HG03159 (cell line): ENCODE measurements around the gene VSIG4.

ENCODE experiments used
- ATAC-seq: cut with Tn5 transposase; IDR thresholded peaks from one replicate; pipeline ENCODE4 v1.9.1; 2021; ENCODE audit warnings: mild to moderate bottlenecking, moderate library complexity; ENCODE audit not compliant: unreplicated experiment

VSIG4 gene

DNA sequence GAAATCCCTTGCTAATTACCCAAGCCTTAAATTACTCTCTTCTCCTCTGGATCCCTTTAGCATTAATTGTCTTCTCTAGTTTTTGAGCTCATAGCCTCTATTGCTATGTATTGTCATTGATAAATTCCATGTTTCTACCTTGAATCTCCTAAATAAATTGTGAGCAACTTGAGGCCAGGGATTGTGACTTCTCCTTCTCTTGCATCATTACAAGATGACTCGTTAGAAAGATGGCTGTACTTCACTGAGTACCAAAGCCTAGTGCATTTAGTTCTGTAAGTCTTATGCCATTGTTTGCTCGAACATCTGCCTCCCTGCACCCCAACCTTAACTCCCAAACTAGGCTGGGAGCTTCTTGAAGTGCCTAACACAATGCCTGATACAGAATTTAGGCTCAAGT is 15.3 kb downstream of the VSIG4 start:
- ATAC-seq = no peak

DNA sequence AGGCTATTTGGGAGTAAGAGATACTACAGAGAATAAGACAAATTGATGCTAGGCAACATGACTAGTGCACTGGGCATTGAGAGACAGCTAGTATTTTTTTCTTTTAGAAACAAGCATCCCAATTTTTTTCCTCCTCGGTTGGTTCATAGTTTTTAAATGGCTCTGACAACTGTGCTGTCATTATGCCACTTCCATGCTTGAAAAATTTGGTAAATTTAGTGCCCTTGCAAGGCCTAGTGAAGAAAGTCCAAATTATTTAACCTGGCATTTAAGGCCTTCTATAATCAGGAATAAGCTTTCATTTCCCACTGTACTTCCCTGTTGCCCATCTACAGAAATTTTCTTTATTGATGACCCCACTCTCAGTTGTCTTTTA is 15.8 kb downstream of the VSIG4 start:
- no peak for ATAC-seq

DNA sequence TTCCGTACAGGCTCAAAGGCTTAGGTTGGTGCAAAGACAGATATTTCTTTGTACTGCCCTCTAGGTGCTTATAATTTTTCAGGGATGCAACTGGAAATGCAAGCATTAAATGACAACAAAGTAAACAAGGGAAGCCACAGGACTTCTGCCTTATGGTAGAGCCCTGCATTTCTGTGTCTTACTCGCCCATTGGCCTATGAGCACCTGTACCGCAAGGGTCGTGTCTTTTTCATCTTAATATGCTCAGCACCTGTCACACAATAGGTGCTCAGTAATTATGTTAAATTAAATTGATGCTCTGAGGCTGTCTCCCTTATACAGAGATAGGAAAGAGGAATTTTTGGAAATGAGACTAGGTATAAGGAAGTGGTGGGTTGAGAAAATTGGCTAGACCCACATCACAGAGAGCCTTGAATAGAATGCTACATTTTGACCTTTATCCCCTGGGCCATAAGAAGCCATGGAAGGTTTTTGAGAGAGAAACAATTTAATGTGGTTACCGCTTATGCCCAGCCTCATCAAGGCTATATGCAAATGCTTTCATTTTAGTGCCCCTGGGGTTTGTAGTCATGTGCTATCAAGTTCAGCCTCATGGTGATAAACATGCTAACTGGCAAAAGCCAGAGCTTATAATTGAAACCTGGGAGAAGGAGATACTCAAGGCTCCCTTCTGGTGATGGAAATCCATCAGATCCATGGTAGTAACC is 16.3 kb downstream of the VSIG4 start:
- ATAC-seq = no peak

GRCh38 chrX:66022632-66023384 is 17.1 kb downstream of the VSIG4 start:
- no peak for ATAC-seq

DNA sequence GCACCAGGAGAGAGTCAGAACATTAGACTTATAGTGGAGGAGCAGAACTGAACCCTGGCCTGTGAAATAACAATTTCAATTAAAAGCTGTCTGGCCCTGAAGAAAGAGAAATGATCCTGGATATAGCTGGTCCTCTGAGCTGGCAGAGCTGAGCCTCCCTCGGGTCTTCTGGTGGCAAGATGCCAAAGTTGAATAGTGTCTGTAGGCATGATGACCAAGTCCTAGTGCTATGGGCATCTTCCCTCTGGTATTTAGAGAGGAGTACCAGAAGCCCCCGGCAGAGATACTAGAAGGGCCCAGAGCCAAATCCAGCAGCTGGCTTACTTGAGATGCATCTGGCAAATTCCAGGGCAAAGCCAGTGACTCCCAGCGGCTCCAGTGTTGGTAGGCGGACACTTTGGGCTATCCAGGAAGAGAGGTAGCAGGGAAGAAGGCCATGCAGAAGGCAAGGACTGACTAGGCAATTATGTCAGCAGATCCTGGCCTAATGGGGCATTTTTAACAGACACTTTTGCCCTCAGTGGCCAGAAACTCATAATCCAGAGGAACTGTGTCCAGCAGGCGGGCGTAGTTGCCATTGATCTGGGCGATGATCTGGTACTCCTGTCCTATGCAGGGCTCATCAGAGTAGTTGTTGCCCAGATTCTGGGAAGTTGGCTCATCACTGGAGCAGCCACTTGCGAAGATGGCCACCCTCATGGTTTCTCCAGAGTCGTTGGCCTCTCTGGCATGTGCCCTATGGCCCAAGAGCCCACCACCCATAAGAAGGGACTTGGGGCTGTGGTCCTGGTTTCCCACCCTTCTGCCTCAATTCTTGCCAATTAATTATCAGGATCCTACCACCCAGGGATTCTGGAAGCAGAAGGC is 17.9 kb downstream of the VSIG4 start:
- no peak for ATAC-seq

DNA sequence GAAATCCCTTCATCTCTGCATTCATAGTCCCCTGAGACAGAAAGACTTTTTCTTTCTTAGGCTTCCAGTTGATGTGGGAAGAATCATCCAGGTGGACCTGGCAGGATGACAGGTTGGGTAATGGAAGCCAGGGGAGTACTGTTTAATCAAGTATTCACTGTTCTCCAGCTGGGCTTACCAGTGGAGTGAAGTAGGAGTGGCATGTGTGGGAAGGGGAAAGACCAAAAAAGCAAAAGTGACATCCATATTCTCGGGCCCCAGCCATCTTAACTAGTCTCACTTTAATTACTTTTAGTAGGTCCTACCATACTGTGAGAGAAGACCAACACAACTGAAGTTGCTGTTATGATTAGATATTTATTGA is 18.5 kb downstream of the VSIG4 start:
- ATAC-seq = no peak

- ATAC-seq = no peak
These were observed 19.1 kb downstream of the VSIG4 start for GRCh38 chrX:66020631-66021334.

- ATAC-seq = no peak
These were observed 19.9 kb downstream of the VSIG4 start for GRCh38 chrX:66019974-66020373.

DNA sequence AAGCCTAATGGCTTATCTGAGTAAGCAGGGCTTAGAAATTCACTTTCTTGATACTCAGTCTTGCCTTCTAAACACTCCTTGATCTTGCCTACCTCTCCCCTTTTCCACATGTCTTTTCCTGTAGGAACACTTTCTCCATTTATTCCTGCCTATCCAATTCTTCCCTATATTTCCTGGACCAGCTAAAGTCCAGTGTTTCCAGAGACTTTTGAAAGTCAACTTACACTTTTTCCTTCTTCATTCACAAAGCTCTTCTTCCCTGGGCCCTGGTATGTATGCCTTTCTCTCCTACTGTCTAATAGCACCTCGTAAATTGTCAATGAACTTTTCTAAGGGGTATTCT is 20.6 kb downstream of the VSIG4 start:
- no peak for ATAC-seq

DNA sequence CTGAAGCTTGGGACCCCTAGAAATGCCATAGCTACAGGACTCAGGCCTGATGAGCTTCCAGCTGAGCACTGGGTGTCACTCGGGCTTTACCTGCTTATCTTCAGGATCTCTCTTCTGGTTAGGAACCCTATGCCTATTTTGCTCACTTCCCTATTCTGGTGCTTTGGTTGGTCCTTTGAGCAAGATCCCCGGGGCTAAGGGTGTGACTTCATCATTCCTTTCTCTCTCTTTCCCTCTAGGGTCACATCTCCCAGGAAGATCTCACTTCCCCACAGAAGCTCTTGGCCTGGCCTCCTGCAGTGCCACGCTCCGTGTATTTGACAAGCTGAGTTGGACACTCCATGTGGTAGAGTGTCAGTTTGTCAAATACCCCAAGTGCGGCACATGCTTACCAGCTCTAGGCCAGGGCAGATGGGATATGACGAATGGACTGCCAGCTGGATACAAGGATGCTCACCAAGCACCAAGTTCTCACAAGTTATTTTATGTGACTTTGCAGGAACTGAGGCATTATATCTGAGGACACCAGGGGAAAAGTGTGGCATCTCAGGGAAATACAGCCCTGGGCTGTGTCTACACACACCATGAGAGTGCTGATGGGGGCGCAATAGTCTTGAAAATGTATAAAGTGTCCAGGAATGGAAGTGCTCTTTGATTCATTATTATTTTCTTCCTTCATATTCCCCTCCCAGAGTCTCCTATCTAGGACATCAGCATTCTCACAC is 21.1 kb downstream of the VSIG4 start:
- no peak for ATAC-seq

DNA sequence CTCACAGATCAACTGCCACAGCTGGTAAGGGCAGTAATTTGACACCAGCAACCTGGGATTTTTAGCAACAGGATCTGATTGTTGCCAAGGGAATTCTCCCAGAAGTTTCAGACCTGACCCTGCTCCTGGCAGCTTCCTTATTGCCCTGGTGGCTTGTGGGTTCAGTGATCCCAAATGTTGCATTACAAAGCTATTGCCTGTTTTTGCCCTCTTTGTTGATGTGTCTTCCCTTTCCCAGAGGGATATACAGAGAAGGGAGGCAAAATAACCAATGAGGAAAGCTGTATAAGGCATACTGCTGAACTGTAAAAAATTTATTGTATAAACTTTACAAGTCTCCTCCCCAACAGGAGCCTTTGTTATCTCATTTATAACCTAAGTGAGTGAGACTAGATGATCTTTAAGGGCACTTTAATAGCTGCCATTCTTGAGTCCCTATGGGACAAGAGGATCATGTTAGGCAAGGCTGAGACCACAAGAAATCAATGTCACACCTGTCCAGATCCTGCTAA is 22.2 kb downstream of the VSIG4 start:
- no peak for ATAC-seq

- ATAC-seq = no peak
These were observed 22.8 kb downstream of the VSIG4 start for GRCh38 chrX:66016905-66017658.

DNA sequence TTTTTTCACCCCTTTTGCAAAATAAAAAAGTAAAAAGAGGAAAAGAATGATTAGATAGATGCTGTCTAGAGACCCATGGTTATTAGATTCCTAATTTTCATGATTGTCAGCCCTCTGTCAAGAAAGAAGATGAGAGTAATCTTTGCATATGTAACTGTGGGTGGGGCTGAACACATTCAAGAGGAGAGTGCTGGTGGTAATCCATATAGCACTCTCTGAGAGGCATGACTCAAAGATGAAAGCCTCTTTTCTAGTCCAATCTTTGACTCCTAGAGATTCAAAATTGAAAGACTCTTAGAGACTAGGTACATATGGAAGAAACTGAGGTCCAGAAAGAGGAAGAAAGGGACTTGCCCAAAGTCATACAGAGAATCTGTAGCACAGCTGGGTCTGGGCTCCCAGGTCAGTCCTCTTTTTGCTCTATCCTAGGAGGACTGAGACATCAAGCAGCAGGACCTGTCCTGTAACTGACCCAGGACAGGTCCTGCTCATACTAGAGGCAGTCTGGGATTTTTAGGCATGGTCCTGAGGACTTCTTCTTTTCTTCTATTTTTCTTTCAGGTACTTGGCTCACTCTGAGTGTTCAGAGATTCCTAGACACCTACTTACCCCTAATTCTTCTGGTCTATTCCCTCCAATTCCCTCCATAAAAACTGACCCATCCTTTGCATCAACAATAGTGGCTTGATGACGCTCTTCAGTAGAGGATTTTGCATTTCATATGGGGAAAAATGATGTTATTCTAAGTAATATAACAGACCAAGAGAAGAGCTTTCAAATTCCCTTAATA is 23.8 kb downstream of the VSIG4 start:
- ATAC-seq = no peak

GRCh38 chrX:66015152-66015831 is 24.6 kb downstream of the VSIG4 start:
- ATAC-seq = peak; percentile 42

DNA sequence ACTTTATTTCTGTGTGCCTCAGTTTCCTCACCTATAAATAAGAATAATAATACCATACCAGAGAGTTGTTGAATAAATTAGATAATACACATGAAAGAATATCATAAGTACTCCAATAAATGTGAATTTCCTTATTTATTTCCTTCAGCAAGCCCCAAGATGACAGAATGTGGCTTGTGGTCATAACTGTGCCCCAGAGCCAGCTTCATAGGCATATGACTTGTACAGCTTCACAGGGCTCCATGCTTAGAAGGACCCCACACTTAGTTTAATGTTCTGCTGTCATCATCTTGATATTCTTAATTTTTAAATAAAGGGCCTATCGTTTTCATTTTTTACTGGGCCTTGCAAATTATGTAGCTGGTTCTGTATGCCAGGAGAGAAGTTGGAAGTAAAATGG is 25.3 kb downstream of the VSIG4 start:
- no peak for ATAC-seq

GRCh38 chrX:66014084-66014483 is 25.8 kb downstream of the VSIG4 start:
- no peak for ATAC-seq

DNA sequence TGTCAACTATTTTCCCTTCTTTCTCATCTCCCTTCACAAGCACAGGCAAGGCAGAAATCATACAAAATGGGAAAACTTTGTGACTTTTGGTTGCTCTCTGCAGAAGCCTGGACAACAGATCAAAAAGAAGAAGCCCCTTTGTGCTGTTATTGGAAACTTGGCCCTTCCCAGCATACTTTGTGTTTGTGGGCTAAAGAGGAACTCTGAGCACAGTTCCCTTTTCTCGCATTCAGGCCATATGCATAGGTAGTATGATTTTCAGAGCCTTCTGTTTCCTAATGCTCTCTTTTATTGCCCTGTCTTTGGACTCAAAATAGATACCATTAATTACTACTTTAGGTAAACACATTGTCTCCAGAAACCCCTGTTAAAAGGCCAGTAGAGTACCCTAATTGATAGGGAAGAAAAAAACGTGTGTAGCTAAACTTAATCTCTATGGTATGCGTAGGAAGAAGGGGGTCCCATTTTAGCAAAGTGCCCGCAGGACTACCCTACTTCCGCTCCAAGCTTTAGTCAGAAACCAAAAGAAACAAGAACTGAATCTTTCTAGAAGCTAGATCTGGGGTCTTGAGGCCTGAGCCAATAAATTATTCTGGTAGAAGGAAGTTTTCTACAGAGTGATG is 26.6 kb downstream of the VSIG4 start:
- ATAC-seq = no peak

DNA sequence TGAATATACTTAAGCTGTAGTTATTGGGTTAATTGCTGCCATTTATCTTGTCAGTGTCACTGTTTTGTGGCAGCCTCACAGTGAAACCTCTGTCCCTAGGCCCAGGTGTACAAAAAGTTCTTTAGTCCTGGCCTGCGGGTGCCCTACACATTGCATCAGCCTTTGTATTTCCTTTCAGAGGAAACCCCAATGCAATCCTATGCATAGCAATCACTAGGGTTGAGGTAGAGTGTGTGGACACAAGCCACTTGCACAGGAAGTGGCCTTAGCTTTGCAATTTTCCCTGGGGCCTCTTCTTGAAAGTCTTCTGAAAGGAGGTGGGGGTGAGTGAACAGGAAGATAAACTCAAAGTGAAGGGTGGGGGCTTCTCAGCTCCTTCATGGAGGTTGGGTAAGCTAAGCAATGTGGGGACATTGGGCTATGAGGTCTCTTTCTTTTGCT is 27.8 kb downstream of the VSIG4 start:
- peak; percentile 38 for ATAC-seq
